ENCODE data around the gene PDIA2. TPM values are rescaled to one million over a fixed set of nuclear protein-coding genes. Genes with fewer than 3 reads are reported as not detected.

PDIA2 gene
- total RNA-seq, 1 donor from 2014 or later: 2.2 TPM

DNA sequence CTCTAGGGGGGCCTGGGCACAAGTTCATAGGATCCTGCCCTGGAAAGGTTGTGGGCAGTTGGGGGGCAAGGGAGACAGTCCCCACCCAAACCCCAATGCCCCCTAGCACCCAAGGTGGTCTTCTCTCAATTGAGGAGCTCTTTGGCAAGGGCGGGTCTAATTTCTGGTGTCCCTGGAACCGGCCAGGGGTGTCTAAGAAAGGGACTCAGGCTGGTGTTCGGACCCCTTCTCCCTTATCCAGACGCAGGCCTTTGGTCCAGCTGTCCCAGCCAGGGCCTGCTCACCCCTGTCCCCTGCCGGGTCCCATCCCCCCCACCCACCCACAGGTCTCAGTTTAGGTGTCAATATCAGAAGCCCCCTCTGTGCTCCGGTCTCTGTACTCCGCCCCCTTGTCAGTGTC lies 3.4 kb upstream of the PDIA2 start:
- no peak for DNase-seq (ENCODE audit: low spot score)

DNA sequence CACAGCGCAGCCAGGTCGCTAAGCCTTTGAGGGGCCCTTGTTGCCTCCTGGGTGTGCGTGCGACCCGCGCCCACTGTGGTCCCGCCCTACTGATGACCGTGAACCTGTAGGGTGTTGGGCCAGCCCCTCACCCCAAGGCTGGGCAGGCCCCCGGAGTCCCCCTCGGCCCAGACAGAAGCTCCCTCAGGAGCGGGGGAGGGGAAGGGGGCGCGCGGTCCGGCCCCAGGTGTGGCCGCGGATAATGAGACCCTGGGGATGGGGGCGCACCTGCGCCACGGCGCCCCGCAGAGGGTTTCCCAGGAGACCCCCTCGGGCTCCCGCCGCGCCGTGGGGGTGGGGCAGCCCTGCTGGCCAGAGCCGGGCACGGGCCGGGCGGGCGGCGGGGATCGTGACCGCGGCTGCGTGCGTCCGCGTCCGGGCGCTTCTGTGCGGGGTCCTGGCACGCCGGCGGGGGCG lies 2.9 kb upstream of the PDIA2 start:
- DNase-seq (ENCODE audit: low spot score): no peak

DNA sequence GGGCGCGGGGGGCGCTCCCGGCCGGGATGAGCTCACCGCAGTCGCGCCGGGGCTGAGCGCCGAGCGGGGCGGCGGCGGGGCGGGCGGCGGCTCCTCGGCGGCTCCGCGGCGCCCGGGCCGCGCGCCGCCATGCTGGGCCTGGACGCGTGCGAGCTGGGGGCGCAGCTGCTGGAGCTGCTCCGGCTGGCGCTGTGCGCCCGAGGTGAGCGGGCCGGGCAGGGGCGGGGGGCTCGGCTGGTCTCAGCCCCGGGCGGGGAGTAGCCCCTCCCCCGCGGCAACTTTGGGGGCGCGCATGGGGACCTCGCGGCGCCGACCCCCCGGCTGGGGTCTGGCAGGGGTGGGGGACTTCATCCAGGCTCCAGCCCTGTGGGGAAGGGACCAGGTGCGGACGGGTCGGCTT lies 2.4 kb upstream of the PDIA2 start, which contains the start of gene ARHGDIG:
TSS of gene ARHGDIG (plus strand) at position 40 of the 400 bp plus-strand sequence. CDS start at position 130, 90 bp downstream.
- no peak for DNase-seq (ENCODE audit: low spot score)

DNA sequence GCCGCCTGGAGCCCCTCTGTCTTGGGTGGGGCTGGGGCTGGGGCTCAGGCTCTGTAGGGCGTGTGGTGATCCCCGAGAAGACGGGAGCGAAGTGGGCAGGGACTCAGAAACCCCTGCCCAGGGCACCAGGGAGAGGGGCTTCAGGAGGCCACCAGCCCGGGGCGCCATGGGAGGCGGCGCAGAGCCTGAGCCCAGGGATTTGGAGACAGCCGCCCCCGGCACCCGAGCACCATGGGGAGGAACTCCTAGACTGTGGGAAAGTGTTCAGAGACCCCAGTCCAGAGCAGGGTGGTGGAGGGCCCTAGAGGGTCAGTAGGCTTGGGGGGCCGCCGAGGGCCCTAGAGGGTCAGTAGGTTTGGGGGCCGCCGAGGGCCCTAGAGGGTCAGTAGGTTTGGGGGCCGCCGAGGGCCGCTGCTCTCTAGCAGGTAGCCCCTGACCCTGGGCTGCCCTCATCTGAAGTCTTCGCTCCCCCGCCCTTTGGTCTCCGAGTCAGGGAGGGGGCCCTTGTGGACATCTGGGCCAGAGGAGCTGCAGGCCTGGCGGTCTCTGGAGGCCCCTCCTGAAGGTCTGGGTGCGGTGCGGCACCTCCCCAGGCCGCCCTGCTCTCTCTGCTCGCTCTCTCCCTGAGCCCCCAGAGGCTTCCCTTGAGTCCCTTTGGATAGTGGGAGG lies 1.8 kb upstream of the PDIA2 start:
- no peak for DNase-seq (ENCODE audit: low spot score)

DNA sequence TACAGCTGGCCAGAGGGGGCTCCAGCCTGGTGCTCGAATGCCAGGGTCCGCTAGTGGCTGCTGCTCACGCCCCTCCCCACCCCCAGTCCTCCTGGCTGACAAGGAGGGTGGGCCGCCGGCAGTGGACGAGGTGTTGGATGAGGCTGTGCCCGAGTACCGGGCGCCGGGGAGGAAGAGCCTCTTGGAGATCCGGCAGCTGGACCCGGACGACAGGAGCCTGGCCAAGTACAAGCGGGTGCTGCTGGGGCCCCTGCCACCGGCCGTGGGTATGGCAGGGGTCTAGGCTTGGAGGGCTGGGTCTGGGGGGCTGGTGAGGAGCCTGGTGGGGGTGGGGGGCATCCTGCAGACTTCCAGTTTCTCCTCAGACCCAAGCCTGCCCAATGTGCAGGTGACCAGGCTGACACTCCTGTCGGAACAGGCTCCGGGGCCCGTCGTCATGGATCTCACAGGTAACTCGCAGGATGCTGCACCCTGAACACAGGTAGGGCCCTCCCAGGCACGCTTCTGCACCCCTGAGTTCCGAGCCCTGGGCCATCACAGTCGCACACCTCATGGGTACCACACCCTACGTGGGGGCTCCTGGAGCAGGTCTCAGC lies 1.2 kb upstream of the PDIA2 start:
- no peak for DNase-seq (ENCODE audit: low spot score)

DNA sequence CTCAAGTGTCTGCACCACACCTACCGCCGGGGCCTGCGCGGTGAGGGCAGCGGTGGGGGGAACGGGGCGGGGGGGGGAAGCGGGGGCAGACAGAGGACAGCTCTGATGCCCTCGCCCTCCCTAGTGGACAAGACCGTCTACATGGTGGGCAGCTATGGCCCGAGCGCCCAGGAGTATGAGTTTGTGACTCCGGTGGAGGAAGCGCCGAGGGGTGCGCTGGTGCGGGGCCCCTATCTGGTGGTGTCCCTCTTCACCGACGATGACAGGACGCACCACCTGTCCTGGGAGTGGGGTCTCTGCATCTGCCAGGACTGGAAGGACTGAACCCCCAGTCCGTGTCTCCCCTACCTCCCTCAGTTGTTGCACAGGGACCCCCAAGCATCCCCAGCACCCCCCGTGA lies 473 bp upstream of the PDIA2 start:
- DNase-seq (ENCODE audit: low spot score): no peak

DNA sequence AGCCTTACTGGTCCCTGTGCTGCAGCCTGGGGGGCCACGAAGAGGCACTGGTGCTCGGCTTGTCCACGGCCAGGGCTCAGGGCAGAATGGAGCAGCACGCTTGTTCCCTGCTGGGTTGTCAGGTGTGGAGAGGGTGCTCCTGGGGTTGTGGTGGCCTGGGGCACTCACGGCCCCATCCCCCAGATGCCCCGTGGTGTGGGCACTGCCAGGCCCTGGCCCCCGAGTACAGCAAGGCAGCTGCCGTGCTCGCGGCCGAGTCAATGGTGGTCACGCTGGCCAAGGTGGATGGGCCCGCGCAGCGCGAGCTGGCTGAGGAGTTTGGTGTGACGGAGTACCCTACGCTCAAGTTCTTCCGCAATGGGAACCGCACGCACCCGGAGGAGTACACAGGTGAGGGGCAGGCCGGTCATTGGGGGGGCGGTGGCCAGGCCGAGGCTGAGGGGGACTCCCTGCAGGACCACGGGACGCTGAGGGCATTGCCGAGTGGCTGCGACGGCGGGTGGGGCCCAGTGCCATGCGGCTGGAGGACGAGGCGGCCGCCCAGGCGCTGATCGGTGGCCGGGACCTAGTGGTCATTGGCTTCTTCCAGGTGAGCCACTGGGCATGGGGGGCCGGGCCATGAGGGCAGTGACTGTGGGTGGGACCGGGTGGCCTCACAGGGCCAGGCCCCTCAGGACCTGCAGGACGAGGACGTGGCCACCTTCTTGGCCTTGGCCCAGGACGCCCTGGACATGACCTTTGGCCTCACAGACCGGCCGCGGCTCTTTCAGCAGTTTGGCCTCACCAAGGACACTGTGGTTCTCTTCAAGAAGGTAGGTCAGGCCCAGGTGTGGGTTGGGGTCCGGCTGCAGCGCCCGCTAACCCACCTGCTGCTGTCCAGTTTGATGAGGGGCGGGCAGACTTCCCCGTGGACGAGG lies 1.5 kb downstream of the PDIA2 start:
- DNase-seq (ENCODE audit: low spot score): no peak

DNA sequence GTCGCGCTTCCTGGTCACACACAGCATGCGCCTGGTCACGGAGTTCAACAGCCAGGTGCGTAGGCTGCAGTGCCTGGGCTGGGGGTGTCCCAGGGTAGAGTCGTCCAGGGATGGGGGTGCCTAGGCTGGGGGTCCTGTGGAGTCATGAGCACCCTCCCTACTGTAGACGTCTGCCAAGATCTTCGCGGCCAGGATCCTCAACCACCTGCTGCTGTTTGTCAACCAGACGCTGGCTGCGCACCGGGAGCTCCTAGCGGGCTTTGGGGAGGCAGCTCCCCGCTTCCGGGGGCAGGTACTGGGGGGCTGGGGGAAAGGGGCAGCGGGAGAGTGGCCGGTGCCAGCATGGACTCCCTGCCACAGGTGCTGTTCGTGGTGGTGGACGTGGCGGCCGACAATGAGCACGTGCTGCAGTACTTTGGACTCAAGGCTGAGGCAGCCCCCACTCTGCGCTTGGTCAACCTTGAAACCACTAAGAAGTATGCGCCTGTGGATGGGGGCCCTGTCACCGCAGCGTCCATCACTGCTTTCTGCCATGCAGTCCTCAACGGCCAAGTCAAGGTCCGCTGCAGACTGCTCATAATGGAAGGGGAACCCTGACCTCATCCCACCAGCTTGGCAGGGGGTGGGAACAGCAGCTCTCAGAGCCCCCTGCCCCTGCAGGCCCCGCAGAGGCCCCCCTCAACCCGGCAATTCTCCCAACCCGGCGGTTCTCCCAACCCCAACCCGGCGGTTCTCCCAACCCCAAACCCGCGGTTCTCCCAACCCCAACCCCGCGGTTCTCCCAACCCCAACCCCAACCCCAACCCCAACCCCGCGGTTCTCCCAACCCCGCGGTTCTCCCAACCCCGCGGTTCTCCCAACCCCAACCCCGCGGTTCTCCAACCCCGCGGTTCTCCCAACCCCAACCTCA lies 2.4 kb downstream of the PDIA2 start:
- no peak for DNase-seq (ENCODE audit: low spot score)

DNA sequence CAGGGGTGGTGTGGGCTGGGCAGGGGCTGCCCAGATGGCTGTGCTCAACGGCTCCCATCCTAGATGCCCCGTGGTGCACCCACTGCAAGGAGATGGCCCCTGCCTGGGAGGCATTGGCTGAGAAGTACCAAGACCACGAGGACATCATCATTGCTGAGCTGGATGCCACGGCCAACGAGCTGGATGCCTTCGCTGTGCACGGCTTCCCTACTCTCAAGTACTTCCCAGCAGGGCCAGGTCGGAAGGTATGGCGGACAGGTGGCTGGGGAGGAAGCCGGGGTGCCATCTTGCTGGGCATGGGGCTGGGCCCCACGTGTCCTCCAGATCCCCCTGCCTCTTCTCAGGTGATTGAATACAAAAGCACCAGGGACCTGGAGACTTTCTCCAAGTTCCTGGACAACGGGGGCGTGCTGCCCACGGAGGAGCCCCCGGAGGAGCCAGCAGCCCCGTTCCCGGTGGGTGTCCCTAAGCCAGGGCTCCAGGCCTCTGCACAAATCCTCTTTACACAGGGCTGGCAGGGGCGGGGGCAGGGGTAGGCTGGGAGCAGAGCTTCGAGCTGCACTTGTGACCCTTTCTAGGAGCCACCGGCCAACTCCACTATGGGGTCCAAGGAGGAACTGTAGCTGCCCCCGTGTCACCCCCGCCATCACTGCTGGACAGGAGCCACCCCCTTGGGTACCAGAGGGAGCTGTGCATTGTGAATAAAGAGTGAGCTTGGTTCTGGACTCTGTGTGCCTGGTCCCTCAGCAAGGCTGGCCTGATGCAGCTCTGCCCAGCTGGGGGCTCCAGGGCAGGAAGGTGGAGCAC lies 3.7 kb downstream of the PDIA2 start:
- DNase-seq (ENCODE audit: low spot score): no peak

DNA sequence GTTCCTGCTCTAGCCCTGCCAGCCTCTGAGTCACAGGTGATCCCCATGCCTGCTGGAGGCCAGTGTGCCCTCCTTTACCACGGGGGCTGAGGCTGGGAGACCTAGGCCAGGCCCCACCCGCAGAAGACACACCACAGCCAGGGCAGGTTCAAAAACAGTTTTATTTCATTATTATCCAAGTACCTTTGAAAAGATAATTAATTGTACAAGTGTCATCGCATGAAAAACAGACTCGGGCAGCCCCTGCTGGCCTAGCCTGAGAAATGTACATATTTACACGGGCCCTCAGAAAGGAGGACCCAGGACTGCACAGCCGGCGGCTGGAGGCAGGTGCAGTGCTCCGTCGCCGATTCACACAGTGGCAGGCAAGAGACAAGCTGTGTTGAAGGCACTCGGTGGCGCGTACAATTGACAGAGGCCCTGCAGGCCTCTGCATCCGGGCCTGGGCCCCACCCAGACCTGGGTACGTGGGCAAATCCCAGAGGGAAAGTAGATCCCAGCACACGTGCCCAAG lies 4.4 kb downstream of the PDIA2 start:
- DNase-seq (ENCODE audit: low spot score): no peak

DNA sequence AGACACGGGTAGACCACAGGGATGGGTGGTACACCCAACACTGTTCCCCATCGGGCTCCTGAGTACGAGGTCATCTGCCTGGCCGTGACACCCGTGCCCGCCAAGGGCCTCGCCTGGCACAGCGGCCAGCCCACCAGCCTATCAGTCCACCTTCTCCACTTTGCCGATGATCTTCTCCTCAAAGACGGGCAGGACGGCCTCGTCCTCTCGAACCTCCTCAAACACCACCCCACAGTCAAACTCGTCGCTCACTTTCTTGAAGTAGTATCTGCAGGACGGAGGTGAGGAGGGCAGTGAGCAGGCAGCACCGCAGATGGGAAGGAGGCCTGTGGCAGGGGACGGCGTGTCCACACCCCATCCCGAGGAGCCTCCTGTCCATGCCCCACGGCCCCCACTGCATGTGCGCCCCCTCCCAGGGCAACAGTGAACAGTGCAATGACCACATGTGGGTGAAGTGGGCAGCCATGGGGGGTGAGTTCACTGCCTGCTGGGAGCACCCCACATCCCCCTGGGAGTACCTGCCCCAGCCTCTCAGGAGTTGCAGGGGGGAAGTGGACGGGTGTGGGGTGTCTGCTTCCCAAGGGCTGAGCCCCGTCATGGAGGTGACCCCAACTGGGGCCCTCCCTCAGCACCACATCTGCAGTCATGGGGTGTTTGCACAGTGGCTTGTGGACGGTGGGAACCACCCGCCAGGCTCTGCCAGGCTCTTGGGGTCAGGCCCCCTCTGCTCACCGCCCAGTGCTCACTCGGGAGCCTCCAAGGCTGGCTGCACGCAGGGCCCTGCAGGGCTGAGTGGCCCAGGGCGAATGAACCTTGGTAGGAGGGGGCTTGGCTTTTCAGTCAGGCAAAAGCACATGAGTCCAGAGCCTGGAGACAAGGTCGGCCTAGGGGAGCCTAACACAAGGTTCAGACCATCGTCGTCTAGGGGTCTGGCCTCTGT lies 5.3 kb downstream of the PDIA2 start:
- DNase-seq (ENCODE audit: low spot score): no peak

DNA sequence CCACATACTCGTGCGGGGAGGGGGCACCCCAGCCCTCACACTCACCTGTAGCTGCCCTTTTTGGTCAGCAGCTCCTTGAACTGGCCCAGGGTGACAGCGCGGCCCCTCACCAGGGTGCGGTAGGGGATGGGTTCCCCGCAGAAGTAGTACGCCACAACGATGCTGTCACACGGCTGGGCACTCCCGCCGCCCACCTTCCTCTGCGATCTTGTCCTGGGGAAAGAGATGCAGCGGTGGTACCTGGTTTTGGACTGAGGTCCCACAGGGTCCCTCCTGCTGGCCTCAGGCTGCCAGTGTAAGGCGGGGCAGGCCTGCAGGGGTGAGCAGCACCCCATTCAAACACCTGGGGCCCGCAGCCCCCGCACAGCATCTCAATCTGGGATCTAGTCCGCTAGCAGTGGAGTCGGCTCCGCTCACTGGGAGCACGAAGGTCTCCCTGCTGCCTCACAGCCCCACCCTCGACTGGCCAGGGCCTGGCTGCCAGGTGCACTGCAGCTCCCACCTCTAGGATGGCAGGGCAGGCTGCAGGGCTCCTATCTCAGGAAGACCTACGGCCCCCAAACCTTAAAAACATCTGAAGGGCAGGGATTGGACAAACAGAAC lies 6.5 kb downstream of the PDIA2 start:
- DNase-seq (ENCODE audit: low spot score): no peak

DNA sequence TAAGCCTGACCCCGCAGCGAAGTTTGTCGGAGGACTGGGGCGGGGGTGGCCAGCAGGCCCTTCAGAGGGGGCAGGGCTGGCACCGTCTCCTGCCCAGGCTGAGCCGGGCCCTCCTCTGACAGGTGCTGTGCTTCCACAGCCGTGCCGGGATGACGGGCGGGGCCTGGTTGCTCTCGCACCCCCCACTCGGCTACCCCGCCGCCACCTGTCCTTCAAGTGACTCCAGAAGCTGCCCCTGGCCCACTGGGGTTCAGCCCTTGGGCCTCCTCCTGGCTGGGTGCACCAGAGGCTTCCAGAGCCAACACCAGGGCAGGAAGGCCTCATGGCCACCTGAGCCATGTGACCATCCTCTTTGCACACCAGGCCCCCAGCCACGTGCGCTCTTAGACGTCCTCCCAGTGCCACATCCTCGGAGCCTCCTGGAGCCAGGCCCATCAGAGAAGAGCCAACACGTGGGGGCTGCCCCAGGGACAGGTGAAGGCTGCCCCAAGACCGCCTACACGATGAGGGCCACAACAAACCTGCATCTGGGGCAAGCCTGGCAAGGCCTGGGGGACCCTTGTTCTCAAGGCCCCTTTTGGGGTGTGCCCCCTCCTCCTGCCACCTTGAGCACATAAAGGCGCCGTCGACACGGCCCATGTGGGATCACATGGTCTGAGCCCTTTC lies 7.2 kb downstream of the PDIA2 start:
- DNase-seq (ENCODE audit: low spot score): no peak

DNA sequence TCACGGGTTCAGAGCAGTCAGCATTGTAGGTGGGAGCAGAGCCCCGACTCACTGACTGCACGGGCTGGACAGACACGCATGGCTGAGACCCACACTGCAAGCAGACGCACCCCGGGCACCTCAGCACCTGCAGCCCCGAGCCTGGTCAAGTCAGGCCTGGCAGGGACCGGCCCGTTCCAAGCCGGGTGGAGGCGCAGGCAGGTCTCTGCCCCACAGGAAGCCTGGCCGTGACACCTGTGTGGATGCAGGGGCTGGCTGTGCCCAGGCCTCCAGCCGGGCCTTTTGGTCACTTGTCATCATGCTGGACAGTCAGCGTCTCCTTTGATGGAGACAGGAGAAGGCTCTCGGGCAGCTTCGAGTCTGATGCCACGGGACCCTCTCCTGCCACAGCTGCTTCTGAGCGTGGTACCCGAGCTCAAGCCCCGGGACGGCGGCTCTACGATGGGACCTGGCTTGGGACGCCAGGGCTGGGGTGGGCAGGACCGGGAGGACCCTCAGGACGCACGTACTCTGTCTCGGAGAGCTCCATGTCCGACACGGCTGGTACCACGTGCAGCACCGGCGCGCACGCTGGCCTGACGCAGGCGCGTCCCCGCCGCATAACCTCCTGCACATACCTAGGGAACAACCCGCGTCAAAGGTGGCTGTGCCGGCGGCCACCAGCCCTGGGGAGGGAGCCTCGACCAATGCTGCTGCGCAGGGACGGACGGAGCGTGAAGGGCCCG lies 7.9 kb downstream of the PDIA2 start:
- DNase-seq (ENCODE audit: low spot score): no peak

DNA sequence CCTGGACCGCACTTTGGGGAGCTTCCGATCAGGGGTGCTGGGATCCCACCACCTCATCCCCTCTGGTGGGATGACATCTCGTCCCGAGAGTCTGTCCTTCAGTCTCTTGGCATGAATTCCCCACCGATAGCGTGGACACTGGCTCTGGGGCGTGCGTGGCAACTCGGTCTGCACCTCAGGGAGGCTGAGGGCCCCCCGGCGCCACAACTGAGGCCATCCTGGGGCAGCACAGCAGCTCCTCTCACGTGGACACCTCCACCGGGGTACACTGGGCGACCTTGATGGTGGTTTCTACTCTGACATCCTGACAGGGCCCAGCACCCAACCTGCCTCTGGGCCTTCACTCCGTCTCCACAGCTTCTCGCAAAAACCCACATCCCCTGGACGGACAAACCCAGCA lies 8.6 kb downstream of the PDIA2 start:
- DNase-seq (ENCODE audit: low spot score): no peak

DNA sequence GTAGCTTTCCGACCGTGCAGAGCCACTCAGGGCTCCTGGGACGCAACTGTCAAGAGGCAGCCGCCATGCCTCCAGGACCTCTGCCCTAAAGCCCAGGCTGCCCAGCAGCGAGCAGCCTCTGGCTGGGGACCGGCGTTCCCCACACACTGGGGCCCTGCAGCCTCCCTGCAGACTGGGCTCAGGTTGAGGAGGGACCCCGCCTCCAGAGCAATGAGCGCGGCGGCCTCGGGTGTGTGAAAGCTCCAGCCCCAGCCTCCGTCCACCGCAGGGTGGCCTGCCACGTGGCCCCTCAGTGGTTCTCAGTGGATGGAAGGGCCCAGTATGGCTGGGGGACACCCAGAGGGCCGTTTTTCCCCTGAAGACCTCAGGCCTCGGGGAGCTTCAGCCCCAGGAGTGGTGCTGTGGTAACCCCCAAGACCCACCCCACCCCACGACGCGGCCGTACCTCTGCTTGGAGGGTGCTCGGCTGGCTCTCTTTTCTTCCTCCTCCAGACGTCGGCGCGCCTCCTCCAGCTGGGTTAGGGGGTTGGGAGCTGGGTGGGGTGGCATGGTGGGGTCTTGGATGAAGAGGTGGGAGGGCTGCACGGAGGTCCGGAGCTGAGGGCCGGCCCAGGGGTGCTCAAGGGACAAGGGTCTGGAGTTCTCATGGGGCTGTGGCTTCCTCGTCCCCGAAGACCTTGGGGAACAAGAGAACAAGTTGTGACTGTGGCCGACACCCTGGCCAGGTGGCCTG lies 10.2 kb downstream of the PDIA2 start:
- no peak for DNase-seq (ENCODE audit: low spot score)

All from mesenteric fat pad (tissue), 1 donor.